Medulla oblongata (tissue), 1 donor: ENCODE data around the gene GOLGA7B.

Experiments
- DNase-seq: peaks from one replicate; pipeline ENCODE4 v3.0.0-alpha.2; 2015; ENCODE audit errors: extremely low spot score

The GOLGA7B gene

DNA sequence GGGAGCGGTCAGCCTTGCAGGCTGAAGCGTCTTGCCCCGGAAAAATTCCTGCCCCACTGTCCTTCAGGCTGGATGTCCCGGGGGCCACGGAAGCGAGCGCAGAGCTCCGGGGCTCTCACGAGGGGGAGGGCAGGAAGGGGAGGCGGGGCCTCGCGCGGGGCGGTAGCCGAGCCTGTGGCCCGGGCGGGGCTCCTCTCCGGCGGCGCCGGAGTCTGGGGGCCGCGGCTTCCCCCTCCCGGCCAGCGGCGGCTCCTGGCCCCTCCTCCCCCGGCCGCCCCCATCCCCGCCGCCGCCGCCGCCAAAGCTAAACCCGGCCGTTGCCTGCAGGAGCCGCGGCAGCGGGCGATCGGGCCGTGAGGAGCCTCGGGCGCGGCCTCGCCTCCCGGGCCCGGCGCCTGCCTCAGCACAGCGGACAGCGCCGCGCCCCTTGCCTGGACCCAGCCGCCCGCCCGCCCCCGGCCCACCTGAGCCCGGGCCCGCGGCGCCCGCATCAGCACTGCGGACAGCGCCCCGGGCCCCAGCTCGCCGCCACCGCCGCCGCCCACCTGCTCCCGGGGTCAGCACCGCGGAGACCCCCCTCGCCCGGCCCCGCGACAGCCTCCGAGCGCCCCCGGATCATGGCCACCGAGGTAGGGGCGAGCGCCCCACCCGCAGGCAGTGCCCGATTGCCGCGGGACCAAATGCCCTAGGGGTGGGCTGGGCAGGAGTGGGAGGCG lies at the start of gene GOLGA7B:
Gene GOLGA7B, plus strand, starts transcription at position 157 of the 716 bp plus-strand sequence. Its CDS starts 461 bp downstream, at position 618.
- no peak for DNase-seq

DNA sequence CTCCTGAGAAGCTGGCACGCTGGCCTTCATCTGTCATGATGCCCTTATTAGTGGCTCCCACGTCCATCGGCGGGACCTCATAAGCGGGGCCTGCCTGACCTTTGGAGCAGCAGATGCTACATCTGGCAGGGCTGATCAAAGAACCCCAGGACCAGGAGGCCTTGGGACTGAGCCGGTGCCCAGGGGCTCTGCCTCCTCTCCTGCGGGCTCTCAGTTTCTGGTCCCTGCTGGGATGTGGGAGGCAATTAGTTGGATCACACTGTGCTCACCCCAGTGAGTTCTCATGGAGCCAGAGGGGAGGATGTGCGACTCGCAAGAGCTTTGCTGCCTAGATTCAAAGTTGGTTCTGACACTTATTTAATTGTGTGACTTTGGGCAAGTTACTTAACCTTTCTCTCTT lies 49.2 kb upstream of the GOLGA7B start:
- DNase-seq = no peak

DNA sequence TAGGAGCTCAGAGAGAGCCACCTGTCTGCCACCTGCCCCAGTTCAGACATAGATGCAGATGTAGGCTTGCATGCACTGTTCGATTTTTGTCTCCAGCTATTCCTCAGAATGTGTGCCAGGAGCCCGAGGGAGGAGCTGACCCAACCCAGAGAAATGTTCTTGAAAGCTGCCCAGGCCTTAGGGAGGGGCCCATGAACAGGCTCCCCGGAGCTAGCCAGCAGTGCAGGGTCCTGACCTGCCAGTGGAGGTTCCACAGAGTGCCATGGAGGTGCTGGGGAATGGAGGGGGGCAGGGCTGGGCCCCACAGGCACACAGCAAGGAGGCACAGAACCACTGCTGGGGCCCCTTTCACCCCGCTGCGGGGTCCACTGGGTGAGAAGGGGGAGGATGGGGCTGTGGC lies 48.2 kb upstream of the GOLGA7B start:
- DNase-seq = no peak

DNA sequence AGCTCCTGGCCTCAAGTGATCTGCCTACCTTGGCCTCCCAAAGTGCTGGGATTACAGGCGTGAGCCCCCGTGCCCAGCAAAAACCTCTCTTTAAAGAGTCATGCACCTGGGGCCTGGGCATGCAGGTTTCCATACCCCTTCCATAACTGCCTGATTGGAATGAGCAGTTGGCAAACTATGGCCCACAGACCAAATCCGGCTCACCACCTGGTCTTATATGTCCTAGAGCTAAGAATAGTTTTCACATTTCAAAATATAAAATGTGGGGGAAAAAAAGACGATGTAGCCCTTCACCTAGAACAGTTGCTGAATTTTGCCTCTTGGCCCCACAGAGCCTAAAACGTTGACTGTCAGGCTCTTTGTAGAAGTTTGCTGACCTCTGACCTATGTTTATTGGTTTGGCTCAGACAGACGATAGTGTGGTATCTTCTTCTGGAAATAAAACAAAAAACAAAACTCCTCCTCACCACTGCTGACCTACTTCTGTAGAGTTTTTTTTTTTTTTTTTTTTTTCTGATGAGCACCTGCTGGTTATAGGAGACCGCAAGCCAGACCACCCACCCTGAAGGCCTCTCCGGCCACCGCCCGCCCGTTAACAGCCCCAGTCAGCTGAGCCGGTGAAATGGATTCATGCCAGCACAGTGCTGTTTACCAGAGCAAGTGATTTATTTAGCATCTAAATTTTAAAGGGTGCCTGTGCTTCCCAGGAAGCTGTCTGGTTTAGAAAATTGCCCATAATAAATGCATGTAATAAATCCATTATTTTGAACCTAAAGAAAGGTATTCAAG lies 44.4 kb upstream of the GOLGA7B start:
- no peak for DNase-seq

DNA sequence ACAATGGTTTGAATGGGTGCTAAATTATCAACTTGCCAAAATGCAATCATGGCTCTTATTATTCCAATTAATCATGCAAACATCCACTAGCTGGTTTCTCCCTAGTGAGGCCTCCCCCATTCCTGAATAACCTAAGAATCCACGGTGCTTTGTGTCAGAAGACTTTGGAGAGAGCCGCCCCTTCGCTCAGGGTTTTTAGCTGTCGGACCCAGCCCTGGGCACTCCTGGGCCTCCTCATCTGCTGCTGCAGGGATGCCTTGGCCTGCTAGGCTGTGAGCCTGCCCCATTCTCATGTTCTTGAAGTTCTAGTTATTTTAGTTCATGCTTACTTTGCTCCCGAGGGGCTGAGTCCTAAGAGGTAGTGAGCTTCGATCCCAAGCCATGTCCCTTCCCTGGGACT lies 43.7 kb upstream of the GOLGA7B start:
- DNase-seq = no peak

DNA sequence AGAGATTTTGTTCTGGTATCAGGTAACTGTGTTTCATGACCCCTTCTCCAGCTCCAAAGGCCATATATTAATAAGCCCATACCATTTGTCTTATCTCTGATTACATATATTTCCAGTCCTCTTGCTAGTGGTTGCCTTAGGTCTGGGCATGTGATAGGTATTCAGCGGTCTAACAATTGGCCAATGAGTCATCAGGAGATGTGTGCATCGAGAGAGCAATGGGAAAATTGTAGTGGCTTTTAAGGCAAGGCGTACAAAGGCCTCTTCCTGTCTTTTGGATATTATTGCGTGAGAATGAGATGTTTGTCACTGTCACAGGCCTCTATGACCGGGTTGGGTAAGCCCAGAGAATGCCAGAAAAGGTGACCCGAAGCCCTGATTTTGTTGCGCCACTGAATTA lies 39.2 kb upstream of the GOLGA7B start:
- DNase-seq = no peak

DNA sequence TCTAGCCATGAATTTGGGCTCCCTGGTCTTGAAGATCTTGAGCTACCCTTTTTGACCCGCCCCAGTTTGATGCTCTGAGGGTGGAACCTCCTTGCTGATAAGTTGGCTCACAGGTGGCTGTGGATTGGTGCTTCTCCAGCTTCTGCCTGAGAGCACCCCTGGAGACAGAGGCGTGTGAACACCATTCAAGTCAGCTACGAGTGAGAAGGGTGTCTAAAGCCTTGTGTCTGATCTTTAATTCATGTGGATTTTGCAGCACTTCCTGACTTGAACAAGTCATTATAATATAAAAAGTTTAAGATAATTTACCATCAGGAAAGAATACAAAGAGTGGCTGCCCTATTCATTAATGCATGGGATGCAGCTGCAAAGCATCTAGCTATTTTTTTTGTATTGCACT lies 37.7 kb upstream of the GOLGA7B start:
- DNase-seq = no peak

DNA sequence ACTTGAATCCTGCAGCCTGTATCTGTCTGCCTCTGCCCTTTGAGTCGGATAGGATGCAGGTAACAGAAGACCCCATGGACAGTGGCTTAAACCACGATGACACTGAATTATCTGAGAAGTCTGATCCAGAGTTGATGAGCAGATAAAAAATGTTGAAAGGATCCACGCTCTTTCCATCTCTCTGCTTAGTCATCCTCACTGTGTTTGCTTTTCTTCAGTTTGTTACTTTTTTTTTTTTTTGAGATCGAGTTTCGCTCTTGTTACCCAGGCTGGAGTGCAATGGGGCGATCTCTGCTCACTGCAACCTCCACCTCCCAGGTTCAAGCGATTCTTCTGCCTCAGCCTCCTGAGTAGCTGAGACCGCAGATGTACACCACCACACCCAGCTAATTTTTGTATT lies 36.9 kb upstream of the GOLGA7B start:
- DNase-seq = no peak

DNA sequence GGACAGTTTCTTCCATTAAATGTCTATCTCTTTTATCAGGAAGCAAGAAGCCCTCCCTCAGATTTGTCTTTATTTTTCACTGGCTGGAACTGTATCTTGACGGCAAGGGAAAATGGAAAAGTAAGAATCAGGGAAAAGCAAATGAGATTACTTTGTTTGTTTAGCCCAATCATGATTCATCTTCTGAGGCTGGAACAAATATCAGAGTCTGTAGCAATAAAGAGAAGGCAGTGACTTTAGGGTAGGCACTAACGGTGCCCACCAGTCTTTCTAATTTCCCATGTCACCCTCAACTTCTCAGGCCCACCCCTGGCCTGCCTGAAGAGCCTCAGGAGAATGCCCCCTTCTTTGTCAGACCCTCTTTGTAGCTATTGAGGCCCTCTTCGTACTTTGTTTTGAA lies 36.3 kb upstream of the GOLGA7B start:
- no peak for DNase-seq

DNA sequence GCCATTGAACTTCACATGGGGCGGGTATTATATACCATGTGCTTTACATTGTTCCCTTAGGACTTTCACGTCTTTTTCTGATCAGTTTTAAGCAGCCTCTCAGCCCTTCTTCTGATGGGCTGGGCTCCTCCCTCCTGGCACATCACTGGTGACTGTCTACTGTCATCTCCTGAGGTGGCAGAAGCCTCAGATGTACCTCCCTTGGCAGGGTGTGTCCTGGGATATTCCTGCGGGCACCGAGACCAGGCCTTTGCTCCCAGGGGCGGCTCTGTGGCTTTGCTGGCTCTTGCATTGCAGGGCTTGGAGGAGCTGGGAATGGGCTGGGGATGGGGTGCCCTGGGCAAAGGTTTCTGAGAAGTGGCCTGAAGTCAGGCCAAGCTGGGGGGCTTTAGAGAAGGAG lies 34.6 kb upstream of the GOLGA7B start:
- no peak for DNase-seq

DNA sequence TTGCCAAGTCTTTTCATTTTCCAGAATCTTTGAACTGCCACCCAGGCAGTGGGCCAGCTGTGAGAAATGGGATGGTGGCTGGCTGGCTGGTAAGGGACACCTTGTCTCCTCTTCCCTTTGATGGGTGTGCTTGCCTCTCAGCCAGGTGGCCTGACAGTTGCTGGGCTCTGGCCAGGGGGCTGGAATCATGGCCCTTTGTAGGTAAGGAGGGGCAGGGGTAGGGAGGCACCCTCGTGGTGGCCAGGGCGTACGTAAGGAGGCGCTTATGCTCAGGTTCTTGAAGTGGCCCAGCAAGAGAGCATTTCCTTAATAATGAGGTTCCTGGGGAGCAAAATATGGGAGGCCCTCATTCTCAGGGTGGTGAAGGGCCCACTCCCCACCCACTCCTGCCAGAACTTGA lies 33.0 kb upstream of the GOLGA7B start:
- DNase-seq = no peak

DNA sequence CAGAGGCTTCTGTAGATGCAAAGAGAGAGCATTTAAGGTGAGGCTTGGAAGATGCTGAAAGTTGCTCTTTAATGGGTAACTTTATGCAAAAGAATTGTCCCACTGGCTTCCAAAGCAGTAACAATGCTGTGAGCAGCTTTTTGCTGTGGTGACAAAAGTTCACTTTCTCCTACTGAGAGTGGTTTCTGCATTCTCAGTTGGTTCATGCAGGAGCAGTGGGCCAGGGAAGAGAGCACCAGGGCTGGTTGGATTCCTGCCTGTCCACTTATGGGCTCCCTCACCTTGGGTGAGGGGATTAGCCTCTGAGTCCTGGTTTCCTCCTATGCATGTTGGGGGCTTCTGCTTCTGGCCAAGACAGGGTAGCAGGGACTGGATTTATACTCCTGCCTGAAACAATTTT lies 31.1 kb upstream of the GOLGA7B start:
- DNase-seq = no peak

DNA sequence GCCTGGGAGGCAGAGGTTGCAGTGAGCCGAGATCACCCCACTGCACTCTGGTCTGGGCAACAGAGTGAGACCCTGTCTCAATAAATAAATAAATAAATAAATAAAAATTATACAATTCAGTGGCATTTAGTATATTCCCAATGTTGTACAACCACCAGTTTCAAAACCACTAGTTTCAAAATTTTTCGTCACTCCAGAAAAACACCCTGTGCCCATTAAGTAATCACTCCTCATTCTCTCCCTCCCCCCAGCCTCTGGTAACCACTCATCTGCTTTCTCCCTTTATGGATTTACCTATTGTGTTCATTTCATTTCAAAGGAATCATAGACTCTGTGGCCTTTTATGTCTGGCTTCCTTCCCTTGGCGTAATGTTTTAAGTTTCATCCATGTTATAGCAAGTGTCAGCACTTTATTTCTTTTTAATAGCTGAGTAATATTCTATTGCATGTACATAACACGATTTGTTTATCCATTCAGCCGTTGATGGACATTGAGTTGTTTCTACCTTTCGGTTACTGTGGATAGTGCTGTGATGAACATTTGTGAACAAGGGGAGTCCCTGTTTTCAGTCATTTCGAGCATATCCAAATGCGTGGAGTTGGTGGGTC lies 29.4 kb upstream of the GOLGA7B start:
- DNase-seq = no peak

DNA sequence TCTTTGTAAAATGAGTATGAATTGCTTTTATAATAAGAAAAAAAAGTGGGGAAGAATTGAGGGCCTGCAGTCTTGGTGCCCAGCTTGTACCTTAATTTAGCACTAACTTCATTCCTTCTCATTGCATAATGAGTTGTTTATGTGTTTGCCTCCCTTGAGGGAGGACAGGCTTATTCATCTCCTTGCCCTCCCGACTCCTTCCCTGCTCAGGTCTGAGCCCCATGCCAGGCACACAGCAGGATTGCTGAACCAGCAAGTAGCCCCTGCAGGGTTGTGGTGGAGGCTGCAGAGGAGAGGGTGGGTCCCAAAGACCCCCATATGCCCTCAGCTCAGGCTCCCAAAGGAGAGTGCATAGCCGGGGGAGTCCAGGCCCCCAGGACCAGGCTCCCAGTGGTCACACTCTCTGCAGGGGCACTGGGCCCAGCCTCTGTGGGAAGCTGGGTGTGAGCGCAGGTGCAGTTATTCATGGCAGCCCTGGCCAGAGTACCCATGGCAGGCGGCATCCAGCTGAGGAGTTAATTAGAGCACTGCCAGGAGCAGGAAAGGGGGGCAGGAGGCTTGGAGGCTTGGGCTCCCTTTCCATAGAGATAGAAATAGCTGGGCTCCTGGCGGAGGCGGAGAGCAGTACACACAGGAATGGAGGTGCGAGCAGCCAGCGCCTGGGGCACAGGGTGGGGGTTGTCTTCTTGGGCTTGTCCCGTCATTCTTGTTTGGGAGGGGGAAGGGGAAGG lies 28.2 kb upstream of the GOLGA7B start:
- DNase-seq = peak; percentile 4

DNA sequence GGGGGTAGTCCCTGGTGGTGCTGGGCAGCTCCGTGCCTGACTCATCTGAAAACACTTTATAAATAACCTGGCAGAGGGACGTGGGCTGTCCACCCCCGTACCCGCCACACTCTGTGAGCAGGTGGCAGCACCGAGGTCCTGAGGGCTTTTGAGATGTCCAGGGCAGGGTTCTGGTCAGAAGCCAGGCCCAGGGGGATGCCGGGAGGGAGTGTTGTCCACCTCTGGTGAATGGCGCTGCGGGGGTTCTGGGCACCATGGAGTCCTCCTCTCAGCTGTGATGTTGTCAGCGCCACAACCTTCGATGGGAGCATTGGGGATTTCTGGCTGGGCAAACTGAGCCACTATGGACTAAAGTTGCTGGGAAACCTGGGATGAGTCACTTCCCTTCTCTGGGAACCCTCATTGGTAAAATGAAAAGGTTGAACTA lies 27.4 kb upstream of the GOLGA7B start:
- no peak for DNase-seq

DNA sequence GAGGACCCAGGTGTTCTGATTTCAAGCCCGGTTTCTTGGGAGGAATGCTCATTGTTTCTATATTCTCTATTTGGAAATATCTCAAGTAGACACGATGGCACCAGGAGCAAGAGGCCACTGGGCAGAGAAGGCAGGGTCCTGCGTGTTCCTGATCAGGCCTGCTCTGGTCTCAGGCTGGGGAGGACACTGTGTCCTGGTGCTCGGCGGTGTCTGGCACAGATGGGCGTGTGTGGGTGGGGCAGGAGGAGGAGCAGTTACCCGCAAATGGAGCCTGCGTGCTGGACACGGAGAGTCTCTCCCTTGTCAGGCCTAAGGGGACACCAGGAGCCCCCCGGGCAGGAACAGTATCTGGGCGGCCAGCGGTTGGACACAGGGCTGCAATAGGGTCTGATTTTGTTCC lies 25.9 kb upstream of the GOLGA7B start:
- no peak for DNase-seq

DNA sequence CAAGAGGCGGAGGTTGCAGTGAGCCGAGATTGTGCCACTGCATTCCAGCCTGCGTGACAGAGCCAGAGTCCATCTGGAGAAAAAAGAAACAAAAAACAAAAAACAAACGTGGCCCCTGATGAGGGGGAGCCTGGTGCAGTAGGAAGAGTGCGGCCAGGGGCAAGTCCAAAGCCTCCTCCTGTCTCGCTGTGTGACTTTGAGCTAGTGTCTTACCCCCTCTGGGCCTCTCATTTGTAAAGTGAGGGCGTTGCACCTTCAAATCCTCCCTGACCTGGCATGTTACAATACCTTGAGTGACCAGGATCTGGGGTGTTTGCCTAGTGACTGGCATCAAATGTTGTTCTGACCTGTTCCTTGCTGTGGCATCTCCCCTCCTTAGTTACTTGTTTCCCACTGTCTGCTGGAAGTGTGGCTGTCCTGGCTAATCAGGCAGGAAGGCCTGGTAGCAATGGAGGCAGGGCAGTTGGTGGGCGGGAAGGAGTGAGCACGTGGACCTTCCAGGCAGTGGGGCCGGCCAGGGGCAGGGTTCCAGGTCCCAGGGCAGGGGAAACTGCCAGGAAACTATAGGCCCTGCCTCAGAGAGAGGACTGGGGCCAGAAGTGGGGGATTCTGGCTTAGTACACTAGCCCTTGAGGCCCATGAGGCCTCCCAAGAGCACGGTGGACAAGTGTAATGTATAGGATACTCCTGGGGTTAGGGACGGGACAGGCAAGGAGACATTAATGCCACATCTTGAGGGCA lies 24.5 kb upstream of the GOLGA7B start:
- peak; percentile 27 for DNase-seq

DNA sequence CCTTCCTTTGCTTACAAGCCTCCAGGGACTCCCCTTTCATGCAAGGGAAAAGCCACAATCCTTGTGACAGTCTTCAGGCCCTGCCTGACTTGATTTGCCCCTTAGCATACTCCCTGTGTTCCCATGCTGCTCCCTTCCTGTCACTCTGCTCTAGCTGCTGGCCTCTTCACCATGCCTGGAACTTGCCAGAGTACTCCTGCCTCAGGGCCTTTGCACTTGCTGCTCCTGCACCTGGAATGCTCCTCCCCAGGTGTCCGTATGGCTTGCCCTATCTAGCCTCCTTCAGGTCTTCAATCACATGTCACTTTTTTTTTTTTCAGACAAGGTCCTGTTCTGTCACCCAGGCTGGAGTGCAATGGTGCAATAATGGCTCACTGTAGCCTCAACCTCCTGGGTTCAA lies 22.8 kb upstream of the GOLGA7B start:
- no peak for DNase-seq

DNA sequence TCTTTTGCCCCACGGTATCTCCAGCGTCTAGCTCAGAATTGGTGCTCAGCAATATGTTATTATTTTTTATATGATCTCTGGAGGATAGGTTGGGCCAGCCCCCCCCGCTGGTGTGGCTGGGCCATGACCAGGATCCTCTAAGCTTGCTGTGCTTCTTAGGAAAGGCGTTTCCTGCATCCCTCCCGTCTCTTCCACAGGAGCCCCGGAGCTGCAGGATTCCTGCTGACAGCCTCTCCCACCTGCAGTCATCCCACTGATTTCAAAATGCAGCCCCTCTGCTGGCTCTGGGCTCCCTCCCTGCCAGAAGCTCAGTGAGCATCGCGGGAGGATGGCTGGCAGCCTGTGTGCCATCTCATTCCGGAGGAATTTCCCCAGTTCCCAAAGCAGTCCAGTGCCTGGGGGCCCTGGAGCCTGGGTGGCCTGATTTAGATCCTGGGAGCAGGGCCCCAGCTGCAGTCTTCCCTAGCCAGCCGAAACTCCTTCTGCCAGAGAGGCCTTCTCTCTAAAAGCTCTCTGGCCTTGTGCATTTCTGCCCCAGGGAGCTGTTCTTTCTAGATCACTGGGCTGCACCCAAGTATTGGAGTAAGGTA lies 21.8 kb upstream of the GOLGA7B start:
- no peak for DNase-seq

DNA sequence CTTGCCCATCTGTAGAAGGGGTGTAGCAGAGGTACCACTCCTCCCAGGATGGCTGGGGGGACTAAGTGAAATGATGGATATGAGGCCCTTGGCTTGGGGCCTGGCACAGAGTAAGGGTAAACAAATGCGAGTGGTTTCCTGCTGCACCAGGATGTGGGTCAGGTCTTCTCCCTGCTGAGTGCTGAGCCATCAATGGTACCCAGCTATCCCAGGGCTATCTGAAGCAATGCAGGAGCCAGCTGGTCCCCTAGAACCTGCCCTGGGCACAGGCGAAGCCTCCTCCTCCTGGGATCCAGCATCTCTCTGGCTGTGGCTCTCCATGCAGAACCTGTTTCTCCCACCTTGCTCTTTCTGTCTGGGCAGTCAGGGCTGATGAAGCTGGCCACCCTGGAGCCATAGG lies 20.9 kb upstream of the GOLGA7B start:
- DNase-seq = no peak

DNA sequence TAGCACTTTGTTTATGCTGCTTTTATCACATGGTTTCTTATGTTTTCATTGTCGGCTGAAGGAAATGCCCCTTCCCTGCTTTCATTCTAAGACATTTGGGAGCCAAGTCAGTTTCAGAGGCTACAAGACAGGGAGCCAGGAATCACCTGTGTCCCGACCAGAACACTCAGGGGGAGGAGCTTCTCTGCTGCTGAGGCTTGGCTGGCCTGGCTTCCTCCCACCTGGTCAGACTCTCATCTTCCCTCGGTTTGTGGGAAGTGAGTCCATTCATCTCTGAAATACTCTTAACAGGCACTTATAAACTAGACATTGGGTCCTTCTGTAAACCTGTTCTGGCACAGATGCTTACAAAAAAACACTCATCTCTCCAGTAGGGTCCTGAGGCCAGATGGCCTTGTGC lies 19.6 kb upstream of the GOLGA7B start:
- DNase-seq = no peak
